DOHH2 (cell line): ENCODE results near the gene LGR5.

Experiments used
- H3F3A ChIP-seq: fragments of 200-600 bp; sonication (generic), shearing (Covaris generic); 2 replicates; pipeline ENCODE4 v1.6.0; 2016; ENCODE audit warnings: antibody characterized with exemption, mild to moderate bottlenecking; ENCODE audit not compliant: control insufficient read depth, insufficient read depth
- H3K27ac ChIP-seq: fragments of 200-600 bp; sonication (generic); 2 replicates; pipeline ENCODE4 v1.5.1; 2014; ENCODE audit warnings: low read depth, mild to moderate bottlenecking, low read length, moderate library complexity
- H3K27me3 ChIP-seq: fragments of 200-600 bp; sonication (generic); 2 replicates; pipeline ENCODE4 v1.6.1; 2014; ENCODE audit warnings: mild to moderate bottlenecking, low read length, mixed read lengths; ENCODE audit not compliant: control insufficient read depth
- H3K36me3 ChIP-seq: fragments of 200-600 bp; sonication (generic); 2 replicates; pipeline ENCODE4 v1.6.1; 2014; ENCODE audit warnings: mild to moderate bottlenecking, low read length, moderate library complexity, mixed read lengths; ENCODE audit not compliant: control insufficient read depth
- H3K4me1 ChIP-seq: fragments of 200-600 bp; sonication (generic); 2 replicates; pipeline ENCODE4 v1.6.1; 2014; ENCODE audit warnings: mild to moderate bottlenecking, low read length, mixed read lengths; ENCODE audit not compliant: control insufficient read depth
- H3K4me2 ChIP-seq: fragments of 200-600 bp; sonication (generic); 2 replicates; pipeline ENCODE4 v1.6.0; 2014; ENCODE audit warnings: mild to moderate bottlenecking, low read length, moderate library complexity
- H3K4me3 ChIP-seq: fragments of 200-600 bp; sonication (generic); 2 replicates; pipeline ENCODE4 v1.5.1; 2014; ENCODE audit warnings: mild to moderate bottlenecking, low read length, mixed read lengths
- H3K79me2 ChIP-seq: fragments of 200-600 bp; sonication (generic); 2 replicates; pipeline ENCODE4 v1.6.1; 2014; ENCODE audit warnings: mild to moderate bottlenecking, low read length, mixed read lengths; ENCODE audit not compliant: control insufficient read depth
- H3K9me2 ChIP-seq: fragments of 200-600 bp; sonication (generic); replicated peaks from 2 replicates; pipeline ENCODE4 v1.6.1; 2014; ENCODE audit warnings: mild to moderate bottlenecking, low read length, mixed read lengths; ENCODE audit not compliant: control insufficient read depth
- H3K9me3 ChIP-seq: fragments of 200-600 bp; sonication (generic); 2 replicates; pipeline ENCODE4 v1.6.1; 2014; ENCODE audit warnings: antibody characterized with exemption, low read length, mixed read lengths; ENCODE audit not compliant: control insufficient read depth, insufficient read depth
- H4K20me1 ChIP-seq: fragments of 200-600 bp; sonication (generic); 2 replicates; pipeline ENCODE4 v1.6.0; 2014; ENCODE audit warnings: low read depth, mild to moderate bottlenecking, antibody characterized with exemption, low read length, moderate library complexity; ENCODE audit not compliant: control insufficient read depth, insufficient read depth
- CTCF ChIP-seq: fragments of 200-600 bp; sonication (generic); IDR thresholded peaks from one replicate; pipeline ENCODE4 v1.5.1; 2014; ENCODE audit warnings: antibody characterized with exemption, mild to moderate bottlenecking, low read depth, low read length; ENCODE audit not compliant: poor library complexity, severe bottlenecking
- EZH2phosphoT487 ChIP-seq: fragments of 200-600 bp; sonication (generic); IDR thresholded peaks from 2 replicates; pipeline ENCODE4 v1.6.1; 2017; ENCODE audit warnings: borderline replicate concordance, mild to moderate bottlenecking, antibody characterized with exemption, low read length, moderate library complexity, mixed read lengths

LGR5 gene

DNA sequence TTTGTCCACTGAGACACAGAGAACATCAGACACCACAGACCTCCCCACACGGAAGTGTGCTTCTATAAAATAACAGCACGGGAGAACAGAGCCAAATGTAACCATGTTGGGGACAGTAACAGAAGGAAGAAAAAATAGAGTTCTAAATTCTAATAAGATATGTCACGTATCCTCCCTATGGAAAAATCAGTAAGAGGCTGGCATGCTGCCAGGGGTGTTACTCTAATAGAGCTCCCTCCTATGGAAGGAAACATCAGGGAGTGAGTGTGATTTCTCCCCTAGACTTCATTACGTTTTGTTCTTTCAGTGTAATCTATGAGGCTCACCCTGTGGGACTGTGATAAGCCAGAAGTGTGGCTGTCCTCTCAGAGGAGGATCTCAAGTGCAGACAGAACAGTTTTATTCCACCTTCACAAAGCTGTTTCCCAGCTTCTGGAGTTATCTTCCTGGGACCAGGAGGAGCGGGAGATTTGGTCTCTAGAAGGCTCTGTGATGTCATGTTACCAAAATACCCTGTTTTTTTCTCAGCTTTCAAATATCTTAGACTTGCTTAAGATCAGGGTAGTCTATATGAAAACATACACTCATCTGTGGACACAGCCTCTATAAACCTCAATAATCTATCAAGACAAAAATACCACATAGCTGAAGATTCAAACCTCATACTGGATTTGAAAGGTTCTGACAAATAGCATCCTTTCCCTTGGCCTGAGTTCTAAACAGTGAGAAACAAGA, 154.8 kb downstream of the LGR5 start:
- H3K4me3 ChIP-seq: no peak overlapping the region
- no peaks in the 10 kb centered on the region for H3K4me1 ChIP-seq
- no peaks in the 10 kb centered on the region for H4K20me1 ChIP-seq
- no peaks in the 10 kb centered on the region for H3F3A ChIP-seq
- peaks cover 3% of the 10 kb centered on the region; the same call in 1 of the 2 replicates for H3K9me3 ChIP-seq
- H3K79me2 ChIP-seq: no peaks in the 10 kb centered on the region
- no peak overlapping the region for H3K27ac ChIP-seq
- no peaks in the 10 kb centered on the region for H3K9me2 ChIP-seq
- peaks cover 6% of the 10 kb centered on the region; the same call in 1 of the 2 replicates for H3K27me3 ChIP-seq
- no peaks in the 10 kb centered on the region for H3K36me3 ChIP-seq
- TF ChIP-seq CTCF (no peak), EZH2phosphoT487 (no peak)
- no peak overlapping the region for H3K4me2 ChIP-seq

DNA sequence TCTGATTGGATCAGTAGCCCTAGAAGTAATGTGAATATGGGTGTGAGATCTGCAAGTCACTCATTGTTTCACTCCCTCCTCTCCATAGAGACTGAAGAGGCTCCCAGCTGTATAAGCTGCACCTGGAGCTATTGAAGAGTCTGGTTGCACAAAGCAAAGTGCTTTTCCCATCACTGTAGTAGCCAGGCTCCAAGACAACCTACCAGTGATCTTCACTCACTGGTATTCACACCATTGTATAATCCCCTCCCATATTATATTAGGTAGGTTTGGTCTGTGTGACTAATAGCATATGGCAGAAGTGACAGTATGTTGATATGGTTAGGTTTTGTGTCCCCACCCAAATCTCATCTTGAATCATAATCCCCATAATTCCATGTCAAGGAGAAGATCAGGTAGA, 159.6 kb downstream of the LGR5 start:
- H3F3A ChIP-seq: no peaks in the 10 kb centered on the region
- peaks cover 3% of the 10 kb centered on the region; the same call in 1 of the 2 replicates for H3K27me3 ChIP-seq
- H3K36me3 ChIP-seq: no peaks in the 10 kb centered on the region
- no peaks in the 10 kb centered on the region for H4K20me1 ChIP-seq
- peaks cover 11% of the 10 kb centered on the region; the same call in 1 of the 2 replicates for H3K9me3 ChIP-seq
- no peak overlapping the region for H3K4me2 ChIP-seq
- H3K79me2 ChIP-seq: no peaks in the 10 kb centered on the region
- H3K4me3 ChIP-seq: no peak overlapping the region
- H3K9me2 ChIP-seq: no peaks in the 10 kb centered on the region
- no peak for TF ChIP-seq EZH2phosphoT487
- no peak for TF ChIP-seq CTCF
- no peaks in the 10 kb centered on the region for H3K4me1 ChIP-seq
- no peak overlapping the region for H3K27ac ChIP-seq

DNA sequence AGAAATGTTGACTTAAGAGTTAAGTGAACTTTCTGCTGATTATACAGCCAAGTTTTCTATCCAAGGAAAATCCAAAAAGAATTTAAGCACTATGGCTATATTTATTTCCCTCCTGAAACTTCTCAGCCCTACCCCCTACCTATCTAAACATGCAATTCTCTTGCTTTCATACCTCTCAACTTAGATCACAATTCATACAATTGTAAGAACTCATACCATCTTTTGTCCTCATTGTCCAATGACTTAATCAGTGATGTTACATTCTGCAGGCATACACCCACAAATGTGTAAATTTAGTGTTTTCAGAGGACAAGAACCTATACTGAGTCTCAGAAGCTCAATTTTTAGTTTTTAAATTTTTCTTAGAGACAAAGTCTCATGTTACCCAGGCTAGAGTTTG, 161.9 kb downstream of the LGR5 start:
- H3K9me3 ChIP-seq: peaks cover 11% of the 10 kb centered on the region; the same call in 1 of the 2 replicates
- peaks cover 1% of the 10 kb centered on the region; the same call in 1 of the 2 replicates for H3K36me3 ChIP-seq

More for the DNA sequence above, 161.9 kb downstream of the LGR5 start:
- Histone ChIP-seq H3K4me1 (no peaks in the 10 kb centered on the region), H4K20me1 (no peaks in the 10 kb centered on the region), H3K9me2 (no peaks in the 10 kb centered on the region), H3K4me3 (no peak overlapping the region), H3K4me2 (no peak overlapping the region), H3K79me2 (no peaks in the 10 kb centered on the region), H3K27ac (no peak overlapping the region), H3F3A (no peaks in the 10 kb centered on the region; the same call in 1 of the 2 replicates), H3K27me3 (no peaks in the 10 kb centered on the region)
- TF ChIP-seq EZH2phosphoT487 (no peak), CTCF (no peak)
